ENCODE results near the gene SLC2A8.
A peak's percentile ranks its signal among the peaks of the same experiment; 100 is the strongest.

Gene SLC2A8

GRCh38 chr9:127382541-127382940 is 14.4 kb upstream of the SLC2A8 start:
- DNase-seq = no peak

- DNase-seq = no peak
Measured at GRCh38 chr9:127384016-127384730, 12.8 kb upstream of the SLC2A8 start.

GRCh38 chr9:127384901-127385300 is 12.1 kb upstream of the SLC2A8 start:
- DNase-seq = no peak

GRCh38 chr9:127386249-127386648 is 10.7 kb upstream of the SLC2A8 start:
- DNase-seq = no peak

GRCh38 chr9:127386981-127387380 is 10.0 kb upstream of the SLC2A8 start:
- DNase-seq = no peak

GRCh38 chr9:127388037-127388855 is 8.7 kb upstream of the SLC2A8 start:
- peak; percentile 75 for DNase-seq

- no peak for DNase-seq
Measured at GRCh38 chr9:127388856-127389238, 8.1 kb upstream of the SLC2A8 start.

- no peak for DNase-seq
Measured at GRCh38 chr9:127389381-127390247, 7.4 kb upstream of the SLC2A8 start.

GRCh38 chr9:127390248-127390545 is 6.8 kb upstream of the SLC2A8 start:
- DNase-seq = no peak

GRCh38 chr9:127390563-127390962 is 6.4 kb upstream of the SLC2A8 start:
- DNase-seq = no peak

- DNase-seq = no peak
Measured at GRCh38 chr9:127392166-127392565, 4.8 kb upstream of the SLC2A8 start.

- no peak for DNase-seq
Measured at GRCh38 chr9:127392976-127393375, 4.0 kb upstream of the SLC2A8 start.

- DNase-seq = no peak
Measured at GRCh38 chr9:127393645-127394044, 3.3 kb upstream of the SLC2A8 start.

- DNase-seq = no peak
Measured at GRCh38 chr9:127395497-127396252, 1.3 kb upstream of the SLC2A8 start.

- no peak for DNase-seq
Measured at GRCh38 chr9:127396253-127396807, 639 bp upstream of the SLC2A8 start.

- DNase-seq = no peak
Measured at GRCh38 chr9:127397646-127398274, 791 bp downstream of the SLC2A8 start.

GRCh38 chr9:127398275-127398647 is 1.3 kb downstream of the SLC2A8 start:
- no peak for DNase-seq

GRCh38 chr9:127398715-127399400 is 1.9 kb downstream of the SLC2A8 start:
- no peak for DNase-seq

- DNase-seq = no peak
Measured at GRCh38 chr9:127399736-127400269, 2.8 kb downstream of the SLC2A8 start.

GRCh38 chr9:127402401-127403090 is 5.6 kb downstream of the SLC2A8 start:
- DNase-seq = no peak

All from activated effector memory CD4-positive, alpha-beta T cell treated with Interleukin-2 at 50 U/mL for 16 hours (primary cell).